IMR-90 (cell line): ENCODE data around the gene MGME1. TPM values are rescaled to one million over a fixed set of nuclear protein-coding genes. Genes with fewer than 3 reads are reported as not detected.

Experiments
- ATAC-seq: fragments of 200-7000 bp; cut with Tn5 transposase; 2 replicates; pipeline ENCODE4 v1.9.1; 2020; ENCODE audit warnings: low read depth, mild to moderate bottlenecking, moderate library complexity
- BruUV-seq: library from RNA; stranded (reverse); fragments of 400-500 nt; replicated peaks from 2 replicates; lab custom pipeline; 2021; lab: Mats Ljungman, UMichigan
- CTCF ChIA-PET: fragments of 300-600 bp; formaldehyde crosslinking; extraction: SDS; loops from one replicate; lab custom pipeline; 2021; ENCODE audit warnings: antibody characterized with exemption; lab: Yijun Ruan, JAX
- POLR2A ChIA-PET: fragments of 300-600 bp; sonication (Branson Sonifier 250); formaldehyde crosslinking; loops from one replicate; lab custom pipeline; 2022; ENCODE audit warnings: antibody characterized with exemption; ENCODE audit not compliant: unreplicated experiment; lab: Charles Lee
- DNase-seq: peaks from one replicate; pipeline ENCODE4 v3.0.0; 2013
- H2AFZ ChIP-seq: replicated peaks from 2 replicates; pipeline ENCODE3; 2013; ENCODE audit warnings: low read length, mild to moderate bottlenecking; ENCODE audit not compliant: poor library complexity
- H2AK5ac ChIP-seq: 2 replicates; pipeline ENCODE4 v1.6.1; 2013; ENCODE audit warnings: low read depth, low read length, inconsistent platforms
- H2AK9ac ChIP-seq: replicated peaks from 2 replicates; pipeline ENCODE3; 2013; ENCODE audit warnings: mild to moderate bottlenecking, low read depth, low read length, moderate library complexity; ENCODE audit not compliant: poor library complexity
- H2BK120ac ChIP-seq: 2 replicates; pipeline ENCODE4 v1.6.1; 2013; ENCODE audit warnings: low read depth, low read length, inconsistent platforms
- H2BK15ac ChIP-seq: 3 replicates; pipeline ENCODE4 v1.6.1; 2013; ENCODE audit warnings: low read depth, low read length, inconsistent platforms
- H2BK20ac ChIP-seq: 2 replicates; pipeline ENCODE4 v1.6.1; 2013; ENCODE audit warnings: low read depth, mild to moderate bottlenecking, inconsistent platforms, low read length, moderate library complexity
- H2BK5ac ChIP-seq: 2 replicates; pipeline ENCODE4 v1.6.1; 2013; ENCODE audit warnings: mild to moderate bottlenecking, low read depth, low read length, inconsistent platforms; ENCODE audit not compliant: poor library complexity, severe bottlenecking
- H3K14ac ChIP-seq: replicated peaks from 2 replicates; pipeline ENCODE4 v1.6.1; 2013; ENCODE audit warnings: low read depth, low read length, inconsistent platforms
- H3K18ac ChIP-seq: 2 replicates; pipeline ENCODE4 v1.6.1; 2013; ENCODE audit warnings: low read depth, low read length, control low read depth
- H3K23ac ChIP-seq: 2 replicates; pipeline ENCODE4 v1.6.1; 2013; ENCODE audit warnings: low read depth, low read length, inconsistent platforms
- H3K27ac ChIP-seq: 2 replicates; pipeline ENCODE4 v1.5.1; 2013; ENCODE audit warnings: mild to moderate bottlenecking, control low read depth, low read length; ENCODE audit not compliant: insufficient read depth
- H3K27me3 ChIP-seq: 2 replicates; pipeline ENCODE4 v1.6.1; 2013; ENCODE audit warnings: low read length; ENCODE audit not compliant: control insufficient read depth, insufficient read depth
- H3K36me3 ChIP-seq: 2 replicates; pipeline ENCODE4 v1.6.1; 2013; ENCODE audit warnings: low read length, mixed read lengths; ENCODE audit not compliant: control insufficient read depth, insufficient read depth
- H3K4ac ChIP-seq: 2 replicates; pipeline ENCODE4 v1.6.1; 2013; ENCODE audit warnings: low read depth, low read length, inconsistent platforms
- H3K4me1 ChIP-seq: 2 replicates; pipeline ENCODE4 v1.6.1; 2013; ENCODE audit warnings: low read length, mixed read lengths; ENCODE audit not compliant: control insufficient read depth, insufficient read depth
- H3K4me2 ChIP-seq: 2 replicates; pipeline ENCODE4 v1.6.1; 2013; ENCODE audit warnings: low read depth, mild to moderate bottlenecking, control low read depth, low read length, moderate library complexity
- H3K4me3 ChIP-seq: 2 replicates; pipeline ENCODE4 v1.5.1; 2013; ENCODE audit warnings: low read depth, mild to moderate bottlenecking, control low read depth, low read length, moderate library complexity; ENCODE audit not compliant: insufficient read depth
- H3K56ac ChIP-seq: 2 replicates; pipeline ENCODE4 v1.6.1; 2013; ENCODE audit warnings: low read length, inconsistent platforms; ENCODE audit not compliant: insufficient read depth; ENCODE audit errors: extremely low read depth
- H3K79me1 ChIP-seq, 2 experiments: 2 replicates each; pipeline ENCODE4 v1.6.1; 2013; ENCODE audit warnings: low read length in 2 of 2, inconsistent platforms in 1 of 2, low read depth in 1 of 2
- H3K9ac ChIP-seq: 2 replicates; pipeline ENCODE4 v1.6.1; 2013; ENCODE audit warnings: low read depth, low read length, control low read depth
- H3K9me1 ChIP-seq: 2 replicates; pipeline ENCODE4 v1.6.1; 2013; ENCODE audit warnings: low read length, inconsistent platforms; ENCODE audit not compliant: insufficient read depth
- H3K9me3 ChIP-seq: 2 replicates; pipeline ENCODE4 v1.6.1; 2013; ENCODE audit warnings: low read length; ENCODE audit not compliant: control insufficient read depth, insufficient read depth
- H4K20me1 ChIP-seq: 2 replicates; pipeline ENCODE4 v1.6.1; 2013; ENCODE audit warnings: low read length, inconsistent platforms; ENCODE audit not compliant: insufficient read depth
- H4K5ac ChIP-seq: 2 replicates; pipeline ENCODE4 v1.6.1; 2013; ENCODE audit warnings: mild to moderate bottlenecking, low read depth, low read length, control low read depth
- H4K8ac ChIP-seq, 2 experiments: 2 replicates each; pipeline ENCODE4 v1.6.1; 2013; ENCODE audit warnings: low read depth in 2 of 2, low read length in 2 of 2, control low read depth in 1 of 2, inconsistent platforms in 1 of 2
- H4K91ac ChIP-seq: 2 replicates; pipeline ENCODE4 v1.6.1; 2013; ENCODE audit warnings: low read depth, low read length, inconsistent platforms; ENCODE audit not compliant: insufficient read depth
- BHLHE40 ChIP-seq: fragments of 150-350 bp; IDR thresholded peaks from 2 replicates; pipeline ENCODE4 v1.6.1; 2016; ENCODE audit warnings: mild to moderate bottlenecking, low read depth, low read length
- CEBPB ChIP-seq: IDR thresholded peaks from 2 replicates; pipeline ENCODE4 v1.6.1; 2012; ENCODE audit warnings: low read depth, low read length, improper control_type of control experiment
- CHD1 ChIP-seq: IDR thresholded peaks from 2 replicates; pipeline ENCODE4 v1.6.1; 2012; ENCODE audit warnings: low read depth, low read length, improper control_type of control experiment
- ELK1 ChIP-seq: fragments of 150-350 bp; IDR thresholded peaks from 2 replicates; pipeline ENCODE4 v1.6.1; 2016; ENCODE audit warnings: low read depth, mild to moderate bottlenecking, low read length, moderate library complexity, borderline replicate concordance
- MAFK ChIP-seq: IDR thresholded peaks from 2 replicates; pipeline ENCODE4 v1.6.1; 2012; ENCODE audit warnings: low read depth, low read length, improper control_type of control experiment
- MAZ ChIP-seq: IDR thresholded peaks from 2 replicates; pipeline ENCODE4 v1.6.1; 2012; ENCODE audit warnings: low read depth, mild to moderate bottlenecking, low read length, improper control_type of control experiment, moderate library complexity, borderline replicate concordance
- MXI1 ChIP-seq: IDR thresholded peaks from 2 replicates; pipeline ENCODE4 v1.6.1; 2012; ENCODE audit warnings: low read depth, mild to moderate bottlenecking, low read length, moderate library complexity, borderline replicate concordance
- NFE2L2 ChIP-seq: fragments of 150-350 bp; IDR thresholded peaks from 2 replicates; pipeline ENCODE4 v1.6.1; 2016; ENCODE audit warnings: low read depth, mild to moderate bottlenecking, low read length
- RCOR1 ChIP-seq: IDR thresholded peaks from 2 replicates; pipeline ENCODE4 v1.6.1; 2012; ENCODE audit warnings: mild to moderate bottlenecking, low read length, improper control_type of control experiment; ENCODE audit not compliant: insufficient replicate concordance
- RFX5 ChIP-seq: IDR thresholded peaks from 2 replicates; pipeline ENCODE4 v1.8.0; 2012; ENCODE audit warnings: low read depth, mild to moderate bottlenecking, low read length, moderate library complexity
- SMC3 ChIP-seq: fragments of 150-350 bp; IDR thresholded peaks from 2 replicates; pipeline ENCODE4 v1.6.1; 2016; ENCODE audit warnings: low read depth, mild to moderate bottlenecking, antibody characterized with exemption, low read length, moderate library complexity
- WGBS, 2 experiments: methylation state at CpG; one replicate each; pipeline versions ENCODE4 v1.1.5 to v1.1.7; 2013; ENCODE audit warnings: missing lambda C conversion rate in 2 of 2; ENCODE audit not compliant: insufficient read length in 1 of 2; ENCODE audit errors: extremely low coverage in 2 of 2; 5-methylcytosine and 5-hydroxymethylcytosine counted together
- dilution Hi-C: fragments of 300-500 bp; cut with HindIII; formaldehyde crosslinking; loops from one replicate; pipeline ENCODE4 v1.14.3; 2018; ENCODE audit warnings: low sequenced_read_pairs; ENCODE audit not compliant: unreplicated experiment
- in situ Hi-C: fragments of 300-500 bp; cut with MboI; formaldehyde crosslinking; loops from 3 replicates; pipeline ENCODE4 v1.14.3; 2019; ENCODE audit warnings: low sequenced_read_pairs, inconsistent platforms, mixed read lengths
- intact Hi-C: fragments of 100-400 bp; cut with micrococcal nuclease; formaldehyde crosslinking; loops from 2 replicates; pipeline ENCODE4 v1.10.0; 2022
- polyA plus RNA-seq, 3 experiments: library from polyadenylated mRNA; depleted of rRNA; stranded (reverse); fragments of >200 nt; gene quantifications; 2 replicates each; pipeline ENCODE4 v1.2.3, GENCODE V29; 2012; ENCODE audit warnings: low replicate concordance in 1 of 3
- total RNA-seq: library from RNA; depleted of rRNA; stranded (reverse); fragments of >200 nt; gene quantifications from 2 replicates; pipeline ENCODE4 v1.2.3, GENCODE V29; 2012
- TF ChIP-seq, protein P1 (sequence below): fragments of 150-350 bp; IDR thresholded peaks from 2 replicates; pipeline ENCODE4 v1.6.1; 2017; ENCODE audit warnings: mild to moderate bottlenecking, antibody characterized with exemption, low read length, low read depth

The MGME1 gene
- total and polyA plus RNA-seq, 2 of the 4 experiments (the other 2 are of a cell fraction): 7.2 to 9.3 TPM

GRCh38 chr20:17925940-17926300 lies 42.9 kb upstream of the MGME1 start:
- Histone ChIP-seq H3K27ac (no peak overlapping the region), H3K14ac (no peak overlapping the region), H3K36me3 (no peaks in the 10 kb centered on the region), H3K9me3 (no peaks in the 10 kb centered on the region), H3K27me3 (peaks cover 11% of the 10 kb centered on the region), H2AK5ac (no peak overlapping the region), H4K8ac (no peak overlapping the region), H2BK15ac (no peak overlapping the region), H3K4me3 (no peak overlapping the region), H4K20me1 (no peaks in the 10 kb centered on the region), H3K18ac (no peak overlapping the region), H3K79me1 (no peaks in the 10 kb centered on the region), H3K4me1 (peaks cover 4% of the 10 kb centered on the region; the same call in 1 of the 2 replicates), H3K4me2 (no peak overlapping the region), H2BK20ac (no peak overlapping the region), H3K56ac (no peak overlapping the region), H3K9me1 (no peaks in the 10 kb centered on the region), H3K4ac (no peak overlapping the region), H3K9ac (no peak overlapping the region), H4K91ac (no peak overlapping the region), H2AK9ac (no peak overlapping the region), H2BK5ac (no peak overlapping the region), H2AFZ (no peak overlapping the region), H3K23ac (no peak overlapping the region), H2BK120ac (no peak overlapping the region), H4K5ac (no peak overlapping the region)
- dilution Hi-C loops: no loop called here
- DNase-seq (no peak), ATAC-seq (no peak)
- intact Hi-C loops: no loop called here
- no CpG with 5 or more reads among the region's 1 CpG for WGBS, 2 experiments
- TF ChIP-seq SMC3: no peak
- no peak for TF ChIP-seq NFE2L2
- no peak for TF ChIP-seq MAZ
- TF ChIP-seq CHD1: no peak
- no peak for TF ChIP-seq MAFK
- TF ChIP-seq BHLHE40: no peak
- no peak for TF ChIP-seq ELK1
- TF ChIP-seq, protein P1, sequence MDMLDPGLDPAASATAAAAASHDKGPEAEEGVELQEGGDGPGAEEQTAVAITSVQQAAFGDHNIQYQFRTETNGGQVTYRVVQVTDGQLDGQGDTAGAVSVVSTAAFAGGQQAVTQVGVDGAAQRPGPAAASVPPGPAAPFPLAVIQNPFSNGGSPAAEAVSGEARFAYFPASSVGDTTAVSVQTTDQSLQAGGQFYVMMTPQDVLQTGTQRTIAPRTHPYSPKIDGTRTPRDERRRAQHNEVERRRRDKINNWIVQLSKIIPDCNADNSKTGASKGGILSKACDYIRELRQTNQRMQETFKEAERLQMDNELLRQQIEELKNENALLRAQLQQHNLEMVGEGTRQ: no peak
- TF ChIP-seq RFX5: no peak
- TF ChIP-seq MXI1: no peak
- no peak for TF ChIP-seq CEBPB
- TF ChIP-seq RCOR1: no peak
- CTCF ChIA-PET: no interaction called here
- in situ Hi-C loops: loop anchor here (10.0 kb wide), 1 partner anchor 411 kb away; no protein-coding TSS in a partner anchor
- BruUV-seq: no TSS peak
- POLR2A ChIA-PET: no interaction called here
